GM18502 (cell line): Measurements from ENCODE around the gene APCDD1.
"Not testable (repeated sequence)": the region's sequence is repeated elsewhere in the genome, so short reads cannot be mapped to it uniquely, and the experiment has no call there.

Source experiments
- ATAC-seq: cut with Tn5 transposase; IDR thresholded peaks from one replicate; pipeline ENCODE4 v1.9.1; 2021; ENCODE audit warnings: mild to moderate bottlenecking; ENCODE audit not compliant: unreplicated experiment, poor library complexity

Gene APCDD1

DNA sequence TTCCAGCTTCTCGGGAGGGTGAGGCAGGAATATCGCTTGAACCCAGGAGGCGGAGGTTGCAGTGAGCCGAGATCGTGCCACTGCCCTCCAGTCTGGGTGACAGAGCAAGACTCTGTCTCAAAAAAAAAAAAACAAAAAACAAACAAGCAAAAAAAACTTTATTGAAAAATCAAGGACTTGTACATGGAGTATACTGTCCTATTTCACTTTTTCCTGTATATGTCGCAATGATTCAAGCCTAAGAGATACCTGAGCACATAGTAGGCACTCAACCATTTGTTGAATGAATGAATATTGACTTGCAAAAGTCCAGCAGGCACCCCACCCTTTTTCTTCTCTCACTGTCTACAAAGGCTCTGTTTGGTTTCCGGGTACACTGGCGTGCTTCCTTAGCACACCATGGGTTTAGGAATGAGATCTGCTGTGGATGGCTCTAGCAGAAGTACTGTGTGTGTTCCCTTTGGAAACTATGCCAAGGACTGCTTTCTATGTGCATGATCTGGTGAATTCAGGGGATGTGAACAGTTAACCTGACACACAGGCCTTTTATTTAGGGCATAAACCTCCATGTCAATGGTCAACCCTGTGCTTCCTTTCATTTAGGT, 6.1 kb downstream of the APCDD1 start:
- ATAC-seq: no peak

DNA sequence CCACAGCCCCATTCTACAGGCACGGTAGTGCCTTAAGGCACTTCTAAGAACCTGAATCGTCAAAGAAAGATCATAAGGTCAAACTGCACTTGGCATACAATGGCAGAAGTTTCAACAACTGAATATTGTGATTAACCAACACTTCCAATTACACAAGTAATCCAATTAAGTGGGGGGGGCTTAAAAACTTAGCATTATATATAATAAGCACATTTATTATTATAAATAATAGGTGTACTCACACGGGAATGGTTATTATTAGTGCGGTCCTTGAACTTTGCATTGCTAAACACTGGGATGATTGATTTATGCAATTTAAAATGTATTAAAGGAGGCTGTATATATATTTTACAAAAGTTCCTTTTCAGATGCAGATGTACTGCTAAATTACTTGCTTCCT, 7.6 kb downstream of the APCDD1 start:
- no peak for ATAC-seq

DNA sequence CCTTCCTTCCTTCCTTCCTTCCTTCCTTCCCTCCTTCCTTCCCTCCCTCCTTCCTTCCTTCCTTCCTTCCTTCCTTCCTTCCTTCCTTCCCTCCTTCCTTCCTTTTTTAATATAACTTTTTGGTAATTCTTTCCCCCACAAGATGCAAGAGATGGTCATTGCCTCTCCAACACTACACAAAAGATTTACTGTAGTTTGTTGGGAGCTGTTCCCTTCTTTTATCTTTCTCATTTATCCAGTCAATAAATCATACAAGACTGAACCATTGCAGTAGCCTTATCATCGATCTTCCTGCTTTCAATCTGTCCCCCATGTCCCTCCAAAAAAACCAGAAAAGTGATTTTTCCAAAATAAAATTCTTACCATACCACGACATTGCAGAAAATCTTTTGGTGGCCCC, 8.2 kb downstream of the APCDD1 start:
- no peak for ATAC-seq

DNA sequence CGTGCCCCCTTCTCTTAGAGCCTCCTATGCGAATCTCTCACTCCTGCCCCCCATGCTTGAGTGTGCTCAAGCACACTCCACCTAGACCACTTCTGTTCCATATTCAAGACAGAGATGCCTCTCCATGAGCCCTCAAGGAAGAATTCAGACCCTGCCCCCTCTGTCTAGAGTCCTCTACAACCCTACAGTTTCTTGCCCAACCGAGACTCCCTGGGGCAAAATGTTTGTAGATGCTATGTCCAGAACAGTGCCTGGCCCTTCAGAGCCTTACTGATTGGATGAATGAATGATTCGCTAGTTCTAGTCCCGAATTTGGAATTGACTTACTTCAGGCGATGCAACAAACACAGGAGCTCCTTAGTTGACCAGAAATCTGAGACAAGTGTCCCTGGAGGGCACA, 8.7 kb downstream of the APCDD1 start:
- no peak for ATAC-seq

DNA sequence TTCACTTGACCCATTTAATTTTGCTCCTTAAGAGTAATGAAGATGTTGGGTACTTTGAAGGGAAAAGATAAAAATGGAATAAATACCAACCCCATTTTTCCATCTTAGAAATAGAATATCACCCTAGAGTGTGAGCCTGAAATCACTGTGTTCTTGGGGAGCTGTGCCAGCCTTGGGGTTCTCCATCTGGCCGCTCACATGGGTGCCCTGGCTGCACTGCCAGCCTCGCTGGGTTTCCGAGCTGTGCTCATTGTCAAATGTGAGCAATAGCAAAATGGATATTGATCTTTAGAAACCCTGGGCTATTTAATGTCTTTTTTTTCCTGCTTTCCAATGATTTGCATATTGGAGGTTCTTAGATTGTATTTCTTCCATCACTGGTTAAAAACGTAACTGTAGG, 9.3 kb downstream of the APCDD1 start:
- ATAC-seq: no peak

DNA sequence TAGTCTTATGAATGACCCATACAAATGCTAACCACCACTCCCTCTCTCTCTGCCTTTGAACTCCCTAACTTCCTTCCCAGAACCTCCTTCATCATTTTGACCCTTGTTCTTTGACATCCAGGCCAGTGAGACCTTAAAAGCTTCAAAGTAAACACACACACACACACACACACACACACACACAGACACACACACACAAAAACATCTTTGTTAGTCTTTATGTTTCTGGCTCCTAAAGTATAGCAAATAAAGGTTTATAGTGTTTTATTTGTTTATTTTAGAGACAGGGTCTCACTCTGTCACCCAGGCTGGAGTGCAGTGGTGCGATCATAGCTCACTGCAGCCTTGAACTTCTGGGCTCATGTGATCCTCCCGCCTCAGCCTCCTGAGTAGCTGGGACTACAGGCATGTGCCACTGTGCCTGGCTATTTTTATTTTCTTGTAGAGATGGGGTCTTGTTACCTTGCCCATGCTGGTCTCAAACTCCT, 9.8 kb downstream of the APCDD1 start:
- ATAC-seq: not testable (repeated sequence)

DNA sequence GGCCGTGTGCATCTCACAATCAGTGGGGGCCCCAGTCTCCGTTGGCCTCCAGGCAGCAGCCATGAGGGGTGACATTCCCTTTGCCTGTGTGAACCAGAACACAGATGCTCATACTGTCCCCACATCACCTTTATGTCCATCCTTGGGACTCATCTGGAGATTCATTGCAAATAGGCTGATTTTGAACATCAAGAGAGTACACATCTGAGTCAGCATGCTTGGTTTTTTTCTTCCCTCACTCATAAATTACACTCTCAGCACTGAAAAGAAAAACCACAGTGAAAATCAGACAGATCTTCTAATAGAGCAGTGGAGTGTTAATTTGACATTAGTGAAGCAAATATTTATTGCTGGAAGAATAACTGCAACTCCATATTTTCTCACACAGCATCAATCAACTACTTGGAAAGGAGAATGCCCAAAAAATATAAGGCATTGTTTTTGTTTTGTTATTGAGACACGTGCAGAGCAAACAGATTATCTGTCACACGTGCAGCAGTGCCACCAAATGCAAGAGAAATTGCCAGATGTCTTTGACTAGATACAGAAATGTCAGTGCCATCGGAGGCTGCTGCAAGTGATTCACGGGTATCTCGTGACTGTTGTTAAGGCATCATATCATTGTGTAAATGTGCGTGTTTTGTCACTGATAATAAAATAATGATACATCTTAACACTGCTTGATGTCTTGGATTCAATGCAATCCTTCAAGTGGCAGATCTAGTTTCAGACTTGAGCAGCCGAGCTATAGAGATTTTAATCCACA, 10.9 kb downstream of the APCDD1 start:
- ATAC-seq: no peak

DNA sequence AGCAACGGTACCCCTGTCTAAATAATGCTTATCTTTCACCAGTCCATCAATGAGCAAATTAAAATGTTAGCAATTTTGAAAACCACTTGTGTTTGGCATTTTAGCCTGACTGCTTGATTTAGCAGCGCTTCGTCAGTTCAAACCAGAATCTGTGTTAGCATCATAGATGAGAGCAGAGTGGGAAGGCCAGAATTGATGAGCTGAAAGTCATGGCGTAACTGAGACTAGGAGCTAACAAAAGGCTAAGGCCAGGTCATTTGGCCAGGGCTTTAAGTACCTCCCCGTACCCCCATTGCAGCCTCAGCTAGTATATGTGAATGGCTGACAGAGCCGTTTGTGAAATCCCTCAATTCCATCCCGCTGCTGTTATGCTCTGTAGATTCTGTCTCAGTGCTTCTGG, 16.0 kb downstream of the APCDD1 start:
- ATAC-seq: no peak

DNA sequence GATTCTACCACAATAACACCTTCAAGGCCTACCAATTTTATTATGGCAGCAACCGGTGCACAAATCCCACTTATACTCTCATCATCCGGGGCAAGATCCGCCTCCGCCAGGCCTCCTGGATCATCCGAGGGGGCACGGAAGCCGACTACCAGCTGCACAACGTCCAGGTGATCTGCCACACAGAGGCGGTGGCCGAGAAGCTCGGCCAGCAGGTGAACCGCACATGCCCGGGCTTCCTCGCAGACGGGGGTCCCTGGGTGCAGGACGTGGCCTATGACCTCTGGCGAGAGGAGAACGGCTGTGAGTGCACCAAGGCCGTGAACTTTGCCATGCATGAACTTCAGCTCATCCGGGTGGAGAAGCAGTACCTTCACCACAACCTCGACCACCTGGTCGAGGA, 17.1 kb downstream of the APCDD1 start:
- no peak for ATAC-seq

DNA sequence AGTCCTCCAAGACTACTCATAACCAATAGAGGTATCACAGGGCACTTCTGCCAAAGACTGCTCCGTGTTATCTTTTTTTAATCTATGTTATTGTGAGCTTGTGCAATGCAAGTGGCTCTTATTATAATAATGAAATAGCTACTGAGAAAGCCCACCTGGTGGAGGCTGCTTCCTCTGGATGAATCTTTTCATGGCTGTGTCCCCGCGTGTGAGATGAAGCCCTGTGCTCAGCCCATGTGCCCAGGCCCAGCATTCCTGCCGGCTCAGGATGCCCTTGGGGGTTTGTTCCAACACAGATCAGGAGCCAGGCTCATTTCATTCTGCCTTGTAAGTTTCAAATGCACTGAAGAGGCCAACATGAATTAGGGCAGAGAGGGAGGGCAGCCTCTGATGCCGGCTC, 18.7 kb downstream of the APCDD1 start:
- no peak for ATAC-seq

DNA sequence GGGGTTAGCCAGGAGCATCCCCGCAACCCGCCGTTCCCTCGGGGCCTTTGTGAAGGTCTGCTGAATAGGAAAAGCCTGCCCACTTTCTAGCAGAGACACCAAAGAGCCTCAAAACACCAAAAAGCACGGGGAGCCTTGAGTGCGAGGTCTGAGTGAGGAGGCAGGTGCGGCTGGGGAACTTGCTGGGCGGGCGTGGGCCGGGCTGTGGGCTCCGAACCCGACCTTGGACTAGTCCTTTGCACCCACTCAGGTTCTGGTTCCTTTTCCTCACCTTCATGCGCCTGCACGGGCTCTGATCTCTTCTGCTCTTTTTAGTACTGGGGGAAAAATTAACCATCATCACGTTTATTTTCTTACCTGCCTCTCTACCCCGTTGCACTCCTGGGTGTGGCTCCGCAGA, 19.9 kb downstream of the APCDD1 start:
- ATAC-seq: no peak

DNA sequence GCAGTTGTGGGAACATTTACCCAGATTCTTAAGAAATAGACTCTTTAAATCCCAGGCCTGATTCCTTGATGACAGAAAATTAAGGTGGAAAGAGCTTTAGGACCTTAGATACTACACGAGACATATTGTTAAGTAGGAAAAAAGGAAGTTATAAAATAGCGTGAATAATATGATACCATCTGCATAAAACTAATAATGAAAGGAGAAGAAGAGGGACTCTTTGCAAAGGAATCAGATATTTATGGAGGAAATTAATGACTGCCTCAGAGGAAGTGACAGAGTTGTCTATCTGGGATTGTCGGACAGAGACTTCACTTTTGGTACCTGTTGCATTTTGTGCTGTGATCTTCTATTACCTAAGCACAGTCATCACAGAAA, 20.8 kb downstream of the APCDD1 start:
- no peak for ATAC-seq

DNA sequence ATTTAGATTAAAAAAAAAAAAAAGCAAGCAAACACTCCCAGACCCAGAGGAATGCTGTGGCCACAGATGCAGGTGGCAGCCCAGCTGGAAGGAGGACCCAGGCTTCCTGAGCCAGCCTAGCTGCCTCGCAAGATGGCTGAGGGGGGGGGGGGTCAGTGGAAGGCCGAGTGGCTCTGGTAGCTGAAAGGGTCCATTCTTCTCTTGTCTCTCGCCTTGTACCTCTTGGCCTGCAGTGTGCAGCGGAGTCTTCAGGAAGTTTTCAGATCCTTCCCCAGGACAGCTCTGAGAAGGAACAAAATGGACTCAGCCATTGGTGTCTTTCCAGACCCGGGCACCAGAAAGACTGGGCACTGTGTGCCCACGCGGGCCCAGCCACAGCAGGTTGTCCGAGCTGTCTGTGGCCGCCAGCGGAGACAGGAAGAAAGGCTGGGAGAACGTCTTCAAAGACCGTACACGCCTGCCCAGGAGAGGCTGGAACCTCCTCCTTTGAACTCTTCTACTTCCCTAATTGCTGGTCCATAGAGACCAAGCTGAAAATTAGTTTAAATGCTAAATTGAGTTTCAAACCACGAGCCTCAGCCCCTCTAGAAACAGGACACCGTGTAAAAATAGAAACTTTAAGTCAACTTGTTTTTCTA, 21.3 kb downstream of the APCDD1 start:
- ATAC-seq: no peak

DNA sequence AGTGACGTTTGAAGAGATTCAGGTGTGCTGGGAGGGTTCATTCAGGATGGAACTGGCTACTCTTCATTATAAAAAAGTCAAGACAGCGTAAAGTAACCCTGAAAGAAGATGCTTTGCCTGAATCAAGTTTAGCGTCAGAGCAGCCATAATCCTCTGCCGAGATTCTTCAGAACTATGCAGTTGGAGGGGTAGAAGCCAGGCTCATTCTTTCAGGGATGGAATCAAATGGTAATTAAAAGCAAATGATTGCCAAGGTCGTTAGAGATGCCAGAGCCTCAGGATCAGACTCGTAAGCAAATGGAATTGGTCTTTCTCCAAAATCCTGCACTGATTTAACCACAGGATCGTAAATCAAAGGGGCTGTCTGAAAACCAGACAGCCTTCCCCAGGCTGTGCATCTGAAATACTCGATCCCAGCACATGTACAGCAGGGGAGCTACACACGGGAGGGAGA, 21.9 kb downstream of the APCDD1 start:
- ATAC-seq: no peak

DNA sequence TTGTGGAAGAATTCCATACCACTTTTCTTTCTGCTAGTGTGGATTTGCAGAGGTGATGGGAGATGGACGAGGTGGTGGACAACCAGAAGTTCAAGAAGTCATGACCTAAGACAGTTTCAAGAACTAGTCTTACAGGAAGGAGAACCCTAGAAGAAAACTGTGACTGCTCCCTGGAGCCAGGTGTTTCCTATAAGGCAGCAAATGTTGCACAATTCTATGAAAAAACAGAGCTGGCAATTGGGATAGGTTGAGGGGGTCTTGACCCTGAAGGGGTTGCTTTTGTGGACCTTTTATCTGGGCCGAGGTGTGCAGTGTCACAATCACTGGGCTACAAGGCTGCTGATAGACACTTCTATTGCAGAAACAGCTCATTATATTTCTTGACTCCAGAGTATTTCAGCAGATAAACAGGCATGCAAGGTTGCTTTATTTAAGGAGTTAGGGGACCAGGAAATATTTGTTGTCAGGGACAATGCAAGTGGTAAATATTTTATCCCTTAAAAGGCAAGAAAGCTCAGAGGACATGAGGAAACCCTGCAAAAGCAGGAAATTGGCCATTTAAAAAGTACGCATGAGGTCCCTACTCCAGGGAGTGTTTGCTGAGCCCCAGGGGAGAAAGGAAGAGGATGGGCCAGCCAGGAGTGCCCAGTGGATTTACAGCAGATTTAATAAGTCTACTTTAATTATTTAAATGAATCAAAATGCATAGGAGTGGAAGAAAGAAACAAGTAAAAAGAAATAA, 22.9 kb downstream of the APCDD1 start:
- no peak for ATAC-seq

DNA sequence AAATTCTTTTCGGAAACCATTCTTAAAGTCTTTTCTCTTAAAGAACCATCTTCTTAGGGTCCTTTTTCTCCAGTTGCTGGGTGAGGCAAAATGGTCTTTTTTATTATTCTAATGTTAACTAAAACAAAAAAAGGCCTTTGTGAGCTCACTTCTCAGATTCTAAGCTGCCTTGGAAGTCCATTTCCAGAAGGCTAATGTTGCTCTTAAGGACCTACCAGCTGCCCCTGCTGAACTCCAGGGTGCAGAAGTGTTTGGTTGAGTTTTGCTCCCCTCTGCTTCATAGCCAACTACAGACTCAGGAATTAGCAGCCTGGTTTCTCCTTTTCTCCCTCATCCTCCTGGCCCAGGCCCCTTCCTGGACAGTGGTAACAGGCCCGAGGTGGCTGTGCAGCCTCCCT, 23.4 kb downstream of the APCDD1 start:
- ATAC-seq: no peak

DNA sequence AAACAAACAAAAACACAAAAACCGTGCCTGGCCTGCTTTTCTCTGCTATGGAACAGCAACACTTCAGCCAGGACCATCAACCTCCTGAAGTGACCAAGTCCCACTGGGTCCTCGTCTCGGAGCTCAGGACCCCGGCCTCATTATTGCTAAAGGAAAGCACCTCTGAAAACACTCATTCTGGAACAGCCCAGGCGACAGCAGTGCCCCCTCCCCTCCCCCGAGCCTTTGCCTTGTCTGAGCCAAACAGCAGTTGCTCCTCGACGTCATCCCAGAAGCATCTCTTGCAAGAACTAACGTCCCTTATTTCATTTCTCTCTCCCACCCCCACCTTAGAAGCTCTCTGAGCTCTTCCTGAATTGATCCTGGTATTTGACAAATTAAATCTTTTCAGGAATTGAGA, 27.4 kb downstream of the APCDD1 start:
- no peak for ATAC-seq

DNA sequence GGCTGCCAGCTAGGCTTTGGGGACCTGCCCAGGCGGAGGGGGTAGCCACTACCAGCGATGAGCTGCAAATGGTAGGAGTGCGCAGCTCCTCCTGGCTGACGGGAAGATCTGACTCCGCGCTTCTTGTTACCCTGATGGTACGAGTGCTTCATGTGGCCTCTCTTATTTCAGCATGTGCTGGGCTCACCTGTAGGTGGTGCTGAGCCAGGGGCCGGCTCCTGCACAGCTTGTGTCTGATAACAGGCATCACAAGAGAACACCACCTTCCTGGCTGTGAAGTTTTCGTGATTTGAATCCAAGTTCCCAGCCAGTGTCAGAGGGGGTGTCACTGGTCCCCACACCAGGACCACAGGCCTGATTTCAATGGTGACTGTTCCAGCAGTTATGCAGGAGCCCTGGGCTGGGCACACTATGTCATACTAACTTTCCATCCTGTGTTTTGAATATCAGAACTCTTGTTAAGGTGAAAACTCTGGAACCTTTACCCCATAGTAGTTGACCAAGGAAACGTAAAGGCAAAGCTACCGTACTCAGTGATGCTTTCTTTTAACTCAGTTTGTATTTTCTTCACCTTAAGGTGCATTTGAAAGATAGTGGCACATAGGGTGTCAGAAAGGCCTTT, 28.0 kb downstream of the APCDD1 start:
- ATAC-seq: peak; percentile 25

DNA sequence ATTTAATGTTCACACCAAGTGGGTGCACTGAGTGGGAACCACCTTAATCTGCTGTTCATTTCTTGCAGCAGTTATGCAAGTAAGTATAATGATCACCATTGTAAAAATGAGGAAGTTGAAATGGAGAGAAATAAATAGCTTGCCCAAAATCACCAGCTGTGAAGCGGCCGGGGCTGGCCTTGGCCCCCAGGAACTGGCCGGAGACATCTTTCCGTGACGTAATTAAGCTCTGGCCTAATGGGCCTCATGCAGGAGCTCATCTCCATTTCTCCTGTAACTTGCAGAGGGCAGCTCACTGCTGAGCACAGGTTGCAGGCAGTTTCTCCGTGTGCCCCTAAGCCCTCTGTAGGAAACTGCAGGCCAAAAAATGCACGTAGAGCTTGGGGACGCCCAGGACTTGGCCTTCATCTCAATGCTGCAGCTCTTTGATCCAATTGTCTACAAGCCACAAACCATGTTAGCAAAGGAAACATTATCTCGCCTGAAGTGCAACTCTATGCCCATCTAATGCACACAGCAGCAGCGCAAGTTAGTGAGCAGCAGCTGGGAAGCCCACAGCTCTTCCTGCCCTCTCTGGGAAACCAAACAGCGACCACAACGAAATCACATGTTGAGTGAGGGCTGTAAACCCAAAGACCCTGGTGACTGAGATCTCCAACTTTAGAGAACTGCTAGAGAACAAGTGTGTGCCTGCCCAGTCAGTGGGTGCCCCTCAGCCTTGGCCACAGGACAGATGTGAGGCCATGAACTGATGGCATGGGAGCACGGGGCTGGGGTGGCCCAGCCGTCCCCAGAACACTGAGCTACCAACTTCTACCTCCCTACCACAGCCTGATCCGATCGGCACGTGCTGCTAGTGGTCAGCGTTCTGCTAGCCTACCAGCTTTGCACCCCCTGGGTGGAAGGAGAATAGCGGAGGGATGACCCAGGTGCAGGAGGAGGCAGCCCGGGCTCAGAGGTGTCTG, 28.8 kb downstream of the APCDD1 start:
- peak; percentile 77 for ATAC-seq
